ENCODE measurements around the gene PEX5L.

- no peak for TF ChIP-seq POLR2A (IDR thresholded peaks at IDR 0.05; ENCODE audit: extremely low read depth, insufficient read length)
- TF ChIP-seq, protein P1, sequence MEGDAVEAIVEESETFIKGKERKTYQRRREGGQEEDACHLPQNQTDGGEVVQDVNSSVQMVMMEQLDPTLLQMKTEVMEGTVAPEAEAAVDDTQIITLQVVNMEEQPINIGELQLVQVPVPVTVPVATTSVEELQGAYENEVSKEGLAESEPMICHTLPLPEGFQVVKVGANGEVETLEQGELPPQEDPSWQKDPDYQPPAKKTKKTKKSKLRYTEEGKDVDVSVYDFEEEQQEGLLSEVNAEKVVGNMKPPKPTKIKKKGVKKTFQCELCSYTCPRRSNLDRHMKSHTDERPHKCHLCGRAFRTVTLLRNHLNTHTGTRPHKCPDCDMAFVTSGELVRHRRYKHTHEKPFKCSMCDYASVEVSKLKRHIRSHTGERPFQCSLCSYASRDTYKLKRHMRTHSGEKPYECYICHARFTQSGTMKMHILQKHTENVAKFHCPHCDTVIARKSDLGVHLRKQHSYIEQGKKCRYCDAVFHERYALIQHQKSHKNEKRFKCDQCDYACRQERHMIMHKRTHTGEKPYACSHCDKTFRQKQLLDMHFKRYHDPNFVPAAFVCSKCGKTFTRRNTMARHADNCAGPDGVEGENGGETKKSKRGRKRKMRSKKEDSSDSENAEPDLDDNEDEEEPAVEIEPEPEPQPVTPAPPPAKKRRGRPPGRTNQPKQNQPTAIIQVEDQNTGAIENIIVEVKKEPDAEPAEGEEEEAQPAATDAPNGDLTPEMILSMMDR (IDR thresholded peaks at IDR 0.05; ENCODE audit: low read depth, low read length) = no peak
Observed at GRCh38 chr3:179881791-179882190, 154.9 kb downstream of the PEX5L start.
